Neural cell (in vitro differentiated cells): ENCODE measurements around the gene KCNQ1OT1. TPM values are rescaled to one million over a fixed set of nuclear protein-coding genes. Genes with fewer than 3 reads are reported as not detected.

Experiments used
- H2AFZ ChIP-seq: fragments of 200-600, 300-800 bp; sonication (generic), shearing (Covaris generic); 2 replicates; pipeline ENCODE4 v1.6.0; 2014; ENCODE audit warnings: low read depth, mild to moderate bottlenecking, antibody characterized with exemption, low read length, moderate library complexity
- H3F3A ChIP-seq: fragments of 200-600 bp; shearing (Covaris generic); 2 replicates; pipeline ENCODE4 v1.6.1; 2016; ENCODE audit warnings: mild to moderate bottlenecking, moderate library complexity, mixed read lengths, antibody characterized with exemption, low read length; ENCODE audit not compliant: insufficient read depth, poor library complexity, severe bottlenecking
- H3K27ac ChIP-seq: fragments of 200-600, 300-800 bp; sonication (generic), shearing (Covaris generic); 2 replicates; pipeline ENCODE4 v1.5.1; 2014; ENCODE audit warnings: mild to moderate bottlenecking, low read length, moderate library complexity
- H3K27me3 ChIP-seq: fragments of 300-800, 200-600 bp; sonication (generic), shearing (Covaris generic); 2 replicates; pipeline ENCODE4 v1.6.0; 2014; ENCODE audit warnings: mild to moderate bottlenecking, low read depth, low read length, moderate library complexity; ENCODE audit not compliant: insufficient read depth
- H3K36me3 ChIP-seq: fragments of 300-800, 200-600 bp; sonication (generic), shearing (Covaris generic); 2 replicates; pipeline ENCODE4 v1.5.1; 2014; ENCODE audit warnings: mild to moderate bottlenecking, antibody characterized with exemption, low read length, moderate library complexity; ENCODE audit not compliant: insufficient read depth
- H3K4me2 ChIP-seq: fragments of 300-800, 200-600 bp; sonication (generic), shearing (Covaris generic); 2 replicates; pipeline ENCODE4 v1.6.0; 2014; ENCODE audit warnings: mild to moderate bottlenecking, low read length
- H3K4me3 ChIP-seq: fragments of 300-800, 200-600 bp; sonication (generic), shearing (Covaris generic); 2 replicates; pipeline ENCODE4 v1.5.1; 2014; ENCODE audit warnings: mild to moderate bottlenecking, low read length, moderate library complexity
- H3K79me2 ChIP-seq: fragments of 200-600 bp; shearing (Covaris generic); replicated peaks from 2 replicates; pipeline ENCODE4 v1.6.0; 2014; ENCODE audit warnings: mild to moderate bottlenecking, low read length, moderate library complexity; ENCODE audit not compliant: insufficient read depth
- H3K9ac ChIP-seq: fragments of 300-800, 200-600 bp; sonication (generic), shearing (Covaris generic); 2 replicates; pipeline ENCODE4 v1.6.1; 2016; ENCODE audit warnings: mild to moderate bottlenecking, low read length, mixed read lengths
- H3K9me2 ChIP-seq: fragments of 200-600 bp; shearing (Covaris generic); 2 replicates; pipeline ENCODE4 v1.6.1; 2016; ENCODE audit warnings: mild to moderate bottlenecking, low read length, mixed read lengths; ENCODE audit not compliant: insufficient read depth
- H3K9me3 ChIP-seq: fragments of 200-600, 300-800 bp; sonication (generic), shearing (Covaris generic); 2 replicates; pipeline ENCODE4 v1.6.1; 2016; ENCODE audit warnings: mild to moderate bottlenecking, mixed run types, low read length, moderate library complexity, mixed read lengths
- H4K20me1 ChIP-seq: fragments of 200-600 bp; shearing (Covaris generic); 2 replicates; pipeline ENCODE4 v1.6.1; 2016; ENCODE audit warnings: mild to moderate bottlenecking, mixed run types; ENCODE audit not compliant: insufficient read depth
- CTCF ChIP-seq: fragments of 450-650 bp; IDR thresholded peaks from 2 replicates; pipeline ENCODE4 v1.5.1; 2014; ENCODE audit warnings: antibody characterized with exemption, mild to moderate bottlenecking, moderate library complexity; ENCODE audit not compliant: poor library complexity, severe bottlenecking
- EP300 ChIP-seq: fragments of 450-650 bp; conservative IDR thresholded peaks from 2 replicates; pipeline ENCODE4 v1.6.1; 2014; ENCODE audit warnings: antibody characterized with exemption, mild to moderate bottlenecking, moderate library complexity; ENCODE audit not compliant: poor library complexity, severe bottlenecking
- EZH2 ChIP-seq: fragments of 200-600, 300-800 bp; shearing (Covaris generic), sonication (generic); IDR thresholded peaks from 2 replicates; pipeline ENCODE4 v1.6.1; 2014; ENCODE audit warnings: antibody characterized with exemption, low read length, borderline replicate concordance, mild to moderate bottlenecking; ENCODE audit not compliant: insufficient read depth, poor library complexity, severe bottlenecking
- MXI1 ChIP-seq: fragments of 450-650 bp; conservative IDR thresholded peaks from 2 replicates; pipeline ENCODE4 v1.6.1; 2014; ENCODE audit warnings: antibody characterized with exemption, mild to moderate bottlenecking; ENCODE audit not compliant: poor library complexity, severe bottlenecking
- POLR2AphosphoS5 ChIP-seq: IDR thresholded peaks from 2 replicates; pipeline ENCODE4 v1.6.1; 2012
- RAD21 ChIP-seq: fragments of 450-650 bp; conservative IDR thresholded peaks from 2 replicates; pipeline ENCODE4 v1.6.1; 2014; ENCODE audit warnings: antibody characterized with exemption, mild to moderate bottlenecking, moderate library complexity
- REST ChIP-seq: IDR thresholded peaks from 2 replicates; pipeline ENCODE4 v1.6.1; 2012; ENCODE audit warnings: borderline replicate concordance
- SMC3 ChIP-seq: fragments of 450-650 bp; conservative IDR thresholded peaks from 2 replicates; pipeline ENCODE4 v1.6.1; 2014; ENCODE audit warnings: antibody characterized with exemption, mild to moderate bottlenecking, moderate library complexity; ENCODE audit not compliant: poor library complexity
- TAF1 ChIP-seq: IDR thresholded peaks from 2 replicates; pipeline ENCODE4 v1.6.1; 2012; ENCODE audit warnings: low read depth
- polyA minus RNA-seq: library from RNA; depleted of rRNA, polyadenylated mRNA; stranded (reverse); fragments of >200 nt; gene quantifications from 2 replicates; pipeline ENCODE4 v1.2.3, GENCODE V29; 2014
- polyA plus RNA-seq: library from polyadenylated mRNA; depleted of rRNA; stranded (reverse); fragments of >200 nt; gene quantifications from 2 replicates; pipeline ENCODE4 v1.2.3, GENCODE V29; 2014

KCNQ1OT1 gene
- polyA plus RNA-seq (0.12 and 0.32 TPM in 2 replicates), polyA minus RNA-seq (9.0 and 12.3 TPM in 2 replicates)

- Histone ChIP-seq H3K27ac (peak within 1 kb of the TSS; percentile 66), H3K36me3 (no peaks in the 10 kb centered on the region), H3K9me2 (no peaks in the 10 kb centered on the region), H3K9ac (peak within 1 kb of the TSS; percentile 80), H3K79me2 (peaks cover 25% of the 10 kb centered on the region), H3F3A (no peaks in the 10 kb centered on the region), H3K4me3 (peak within 1 kb of the TSS; percentile 82), H4K20me1 (no peaks in the 10 kb centered on the region), H2AFZ (peak within 1 kb of the TSS; percentile 51), H3K4me2 (peak within 1 kb of the TSS; percentile 66), H3K27me3 (no peaks in the 10 kb centered on the region), H3K9me3 (no peaks in the 10 kb centered on the region)
- peak; percentile 47 for TF ChIP-seq MXI1
- peak; percentile 51 for TF ChIP-seq EP300
- no peak for TF ChIP-seq RAD21
- TF ChIP-seq CTCF, result peak; percentile 36
- peak; percentile 64 for TF ChIP-seq REST
- TF ChIP-seq SMC3, result no peak
- TF ChIP-seq EZH2, result no peak
- TF ChIP-seq TAF1, result peak; percentile 95
- TF ChIP-seq POLR2AphosphoS5, result peak; percentile 90
Observed at GRCh38 chr11:2699531-2700414, at the start of gene KCNQ1OT1. KCNQ1OT1 (minus strand) TSS chr11:2699994.

- Histone ChIP-seq H3K79me2 (no peaks in the 10 kb centered on the region), H3K9me2 (no peaks in the 10 kb centered on the region), H4K20me1 (no peaks in the 10 kb centered on the region), H3K36me3 (no peaks in the 10 kb centered on the region), H3F3A (no peaks in the 10 kb centered on the region), H2AFZ (no peak overlapping the region), H3K9ac (no peak overlapping the region), H3K4me3 (no peak overlapping the region), H3K4me2 (no peak overlapping the region), H3K27ac (no peak overlapping the region), H3K27me3 (no peaks in the 10 kb centered on the region), H3K9me3 (no peaks in the 10 kb centered on the region)
- TF ChIP-seq MXI1, result no peak
- no peak for TF ChIP-seq POLR2AphosphoS5
- no peak for TF ChIP-seq RAD21
- TF ChIP-seq CTCF, result no peak
- TF ChIP-seq EP300, result no peak
- TF ChIP-seq REST, result no peak
- TF ChIP-seq SMC3, result no peak
- no peak for TF ChIP-seq TAF1
- no peak for TF ChIP-seq EZH2
Observed at GRCh38 chr11:2748814-2749554, 49.2 kb upstream of the KCNQ1OT1 start.
